PC-9 (cell line): Measurements from ENCODE around the gene PIK3CA. TPM values are rescaled to one million over a fixed set of nuclear protein-coding genes. Genes with fewer than 3 reads are reported as not detected.

Experiments
- Bru-seq: library from RNA; stranded (reverse); fragments of 400-500 nt; gene quantifications from one replicate; lab custom pipeline; 2021; lab: Mats Ljungman, UMichigan
- BruChase-seq, 2 experiments: library from RNA; stranded (reverse); fragments of 400-500 nt; gene quantifications; one replicate each; lab custom pipeline; 2021; lab: Mats Ljungman, UMichigan
- BruUV-seq: library from RNA; stranded (reverse); fragments of 400-500 nt; replicated peaks from 2 replicates; lab custom pipeline; 2021; lab: Mats Ljungman, UMichigan
- CTCF ChIA-PET: fragments of 300-600 bp; sonication (Branson Sonifier 250); formaldehyde crosslinking; loops from one replicate; lab custom pipeline; 2022; ENCODE audit warnings: antibody characterized with exemption; lab: Charles Lee
- POLR2A ChIA-PET: fragments of 300-600 bp; sonication (Branson Sonifier 250); formaldehyde crosslinking; loops from one replicate; lab custom pipeline; 2022; ENCODE audit warnings: antibody characterized with exemption; ENCODE audit not compliant: unreplicated experiment; lab: Charles Lee
- DNase-seq, 2 experiments: peaks; one replicate each; pipeline versions ENCODE4 v3.0.0 to v3.0.0-alpha.2; 2015 to 2022; ENCODE audit warnings: mixed read lengths in 1 of 2
- H2AFZ ChIP-seq: fragments of 200-600 bp; sonication (generic); 2 replicates; pipeline ENCODE4 v1.8.1; 2017; ENCODE audit warnings: antibody characterized with exemption
- H3F3A ChIP-seq: fragments of 200-600 bp; sonication (generic); 2 replicates; pipeline ENCODE4 v1.8.1; 2017; ENCODE audit warnings: antibody characterized with exemption, mild to moderate bottlenecking, low read depth; ENCODE audit not compliant: insufficient read depth
- H3K27ac ChIP-seq: fragments of 200-600 bp; sonication (generic); 2 replicates; pipeline ENCODE4 v1.6.1; 2016; ENCODE audit warnings: mixed run types
- H3K27me3 ChIP-seq: fragments of 200-600 bp; sonication (generic); 2 replicates; pipeline ENCODE4 v1.6.1; 2016; ENCODE audit warnings: low read depth, mixed run types; ENCODE audit not compliant: insufficient read depth
- H3K36me3 ChIP-seq: fragments of 200-600 bp; sonication (generic); 2 replicates; pipeline ENCODE4 v1.6.1; 2016; ENCODE audit warnings: low read depth, mixed run types
- H3K4me1 ChIP-seq: fragments of 200-600 bp; sonication (generic); replicated peaks from 2 replicates; pipeline ENCODE4 v1.6.1; 2016; ENCODE audit warnings: mixed run types; ENCODE audit not compliant: insufficient read depth
- H3K4me2 ChIP-seq: fragments of 200-600 bp; sonication (generic); 2 replicates; pipeline ENCODE4 v1.6.1; 2017; ENCODE audit warnings: mixed run types
- H3K4me3 ChIP-seq: fragments of 200-600 bp; sonication (generic); 2 replicates; pipeline ENCODE4 v1.6.1; 2016; ENCODE audit warnings: mixed run types
- H3K79me2 ChIP-seq: fragments of 200-600 bp; sonication (generic); 2 replicates; pipeline ENCODE4 v1.6.1; 2017; ENCODE audit warnings: low read depth, mixed run types
- H3K9me2 ChIP-seq: fragments of 200-600 bp; sonication (generic); 2 replicates; pipeline ENCODE4 v1.8.1; 2017; ENCODE audit warnings: mild to moderate bottlenecking; ENCODE audit not compliant: insufficient read depth
- H3K9me3 ChIP-seq: fragments of 200-600 bp; sonication (generic); 2 replicates; pipeline ENCODE4 v1.8.1; 2016; ENCODE audit warnings: low read depth; ENCODE audit not compliant: insufficient read depth
- H4K20me1 ChIP-seq: fragments of 200-600 bp; sonication (generic); 2 replicates; pipeline ENCODE4 v1.8.1; 2017; ENCODE audit not compliant: insufficient read depth
- CTCF ChIP-seq: fragments of 200-600 bp; sonication (generic); conservative IDR thresholded peaks from 2 replicates; pipeline ENCODE4 v1.6.1; 2017; ENCODE audit warnings: mixed run types, antibody characterized with exemption, mild to moderate bottlenecking, moderate library complexity
- EZH2 ChIP-seq: fragments of 200-600 bp; sonication (generic); IDR thresholded peaks from 2 replicates; pipeline ENCODE4 v1.8.0; 2017; ENCODE audit warnings: antibody characterized with exemption, low read depth
- intact Hi-C: fragments of 100-400 bp; cut with micrococcal nuclease; formaldehyde crosslinking; loops from one replicate; pipeline ENCODE4 v1.10.0; 2022; ENCODE audit not compliant: unreplicated experiment
- long read RNA-seq: library from polyadenylated mRNA; stranded (forward); transcript quantifications from one replicate; pipeline ENCODE4 v2.0.0, GENCODE V29; 2022
- total RNA-seq: library from RNA; stranded (reverse); gene quantifications from 2 replicates; pipeline ENCODE4 v1.2.3, GENCODE V29; 2021

Gene PIK3CA
- 33.9 and 39.9 TPM in 2 replicates for total RNA-seq
- percentile 86 among the genes with signal in this experiment for Bru-seq, nascent RNA
- BruChase-seq, experiment 1, labeled RNA remaining after a 2-hour chase = percentile 91 among the genes with signal in this experiment
- percentile 84 among the genes with signal in this experiment for BruChase-seq, experiment 2, labeled RNA remaining after a 6-hour chase
- long read RNA-seq, full-length matches to known transcripts = 20 of 31 reads
- long read RNA-seq, partial matches to known transcripts = 0 of 31 reads
- long read RNA-seq, other reads (novel, unspliced or antisense) = 11 of 31 reads

GRCh38 chr3:179147873-179148615 is at the start of gene PIK3CA:
PIK3CA (plus strand) TSS chr3:179148357; CDS start chr3:179198826, 50,469 bp downstream.
- intact Hi-C loops = loop anchor here (1.0 to 5.0 kb wide), 10 partner anchors 16 to 1336 kb away; partner anchors contain the start of gene ACTL6A
- no TSS peak for BruUV-seq
- CTCF ChIA-PET = interaction anchor here (0.6 to 0.7 kb wide), 3 partner anchors 48 to 1843 kb away, joined by 3 to 12 read pairs (median 3); no protein-coding TSS in a partner anchor
- Histone ChIP-seq H4K20me1 (peaks cover 5% of the 10 kb centered on the region; the same call in 1 of the 2 replicates), H2AFZ (peak within 1 kb of the TSS; percentile 97), H3K27ac (peak within 1 kb of the TSS; percentile 68), H3K27me3 (no peaks in the 10 kb centered on the region), H3K4me3 (peak within 1 kb of the TSS; percentile 85), H3K4me1 (peaks cover 20% of the 10 kb centered on the region), H3K9me2 (no peaks in the 10 kb centered on the region), H3K36me3 (no peaks in the 10 kb centered on the region), H3K4me2 (peak within 1 kb of the TSS; percentile 90), H3K9me3 (no peaks in the 10 kb centered on the region), H3F3A (peaks cover 15% of the 10 kb centered on the region), H3K79me2 (peaks cover 45% of the 10 kb centered on the region)
- TF ChIP-seq EZH2 (no peak), CTCF (no peak)
- POLR2A ChIA-PET = interaction anchor here (0.9 kb wide), 1 partner anchor 415 kb away, joined by 22 read pairs; the partner anchor contains the start of gene ACTL6A
- DNase-seq = peak; percentile 95 to 98

- no peaks in the 10 kb centered on the region for H3K36me3 ChIP-seq
- no peaks in the 10 kb centered on the region for H3K27me3 ChIP-seq
- H2AFZ ChIP-seq = no peak overlapping the region
- intact Hi-C loops = no loop called here
- H3K9me3 ChIP-seq = no peaks in the 10 kb centered on the region
- no peaks in the 10 kb centered on the region for H3F3A ChIP-seq
- ChIA-PET POLR2A (no interaction called here), CTCF (no interaction called here)
- TF ChIP-seq CTCF (no peak), EZH2 (no peak)
- H3K9me2 ChIP-seq = no peaks in the 10 kb centered on the region
- H3K27ac ChIP-seq = no peak overlapping the region
- H3K4me2 ChIP-seq = no peak overlapping the region
- BruUV-seq = no TSS peak
- DNase-seq = no peak
- H4K20me1 ChIP-seq = no peaks in the 10 kb centered on the region
- H3K79me2 ChIP-seq = no peaks in the 10 kb centered on the region
- H3K4me3 ChIP-seq = no peak overlapping the region
- no peaks in the 10 kb centered on the region for H3K4me1 ChIP-seq
These were observed 49.6 kb upstream of the PIK3CA start for GRCh38 chr3:179098388-179099077.

- Histone ChIP-seq H3K4me3 (no peak overlapping the region), H3K27me3 (no peaks in the 10 kb centered on the region), H3F3A (no peaks in the 10 kb centered on the region), H3K4me1 (no peaks in the 10 kb centered on the region), H3K27ac (no peak overlapping the region), H3K79me2 (no peaks in the 10 kb centered on the region), H4K20me1 (no peaks in the 10 kb centered on the region), H3K4me2 (no peak overlapping the region), H2AFZ (no peak overlapping the region), H3K9me2 (no peaks in the 10 kb centered on the region), H3K9me3 (no peaks in the 10 kb centered on the region), H3K36me3 (no peaks in the 10 kb centered on the region)
- POLR2A ChIA-PET = no interaction called here
- no peak for DNase-seq
- TF ChIP-seq CTCF (no peak), EZH2 (no peak)
- CTCF ChIA-PET = interaction anchor here (0.6 kb wide), 1 partner anchor 48 kb away, joined by 3 read pairs; no protein-coding TSS in a partner anchor
- intact Hi-C loops = no loop called here
- BruUV-seq = no TSS peak
These were observed 47.5 kb upstream of the PIK3CA start for GRCh38 chr3:179100652-179101051.
